ENCODE results near the gene PPP2R1A. TPM values are rescaled to one million over a fixed set of nuclear protein-coding genes. Genes with fewer than 3 reads are reported as not detected.

Gene PPP2R1A
- total RNA-seq, 1 donor from 2014 or later, result 332 TPM

DNA sequence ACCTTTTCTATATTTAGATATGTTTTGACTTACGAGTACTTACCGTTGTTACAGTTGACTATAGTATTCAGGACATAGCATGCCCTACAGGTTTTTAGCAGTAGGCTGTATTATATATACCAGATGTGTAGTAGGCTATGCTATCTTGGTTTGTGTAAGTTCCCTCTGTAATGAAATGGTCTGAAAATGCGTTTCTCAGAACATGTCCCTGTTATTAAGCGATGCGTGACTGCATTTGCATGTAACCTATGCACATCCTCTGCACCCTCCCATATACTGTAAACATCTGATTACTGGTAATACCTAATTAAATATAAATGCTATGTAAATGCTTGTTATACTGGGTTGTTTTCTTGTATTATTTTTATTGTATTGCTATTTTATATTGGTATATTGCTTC is 86.1 kb downstream of the PPP2R1A start:
- Histone ChIP-seq H3K27ac (ENCODE audit: low read depth, low read length) (no peak overlapping the region), H3K79me2 (ENCODE audit: insufficient read depth, low read length) (peaks cover 97% of the 10 kb centered on the region), H4K20me1 (ENCODE audit: insufficient read depth, low read length) (peaks cover 37% of the 10 kb centered on the region), H3K36me3 (ENCODE audit: insufficient read depth, low read length) (no peaks in the 10 kb centered on the region), H3K4me2 (ENCODE audit: low read length) (no peak overlapping the region), H3K4me1 (ENCODE audit: insufficient read depth, low read length) (no peaks in the 10 kb centered on the region), H3K27me3 (ENCODE audit: insufficient read depth, low read length) (no peaks in the 10 kb centered on the region), H3K9ac (ENCODE audit: low read length) (no peak overlapping the region), H2AFZ (ENCODE audit: low read depth, low read length) (no peak overlapping the region), H3K9me3 (ENCODE audit: insufficient read depth, low read depth, low read length) (peaks cover 5% of the 10 kb centered on the region), H3K4me3 (ENCODE audit: insufficient read depth, low read depth, low read length) (no peak overlapping the region)
- Mint-ChIP-seq H3K4me1 (ENCODE audit: low read depth, unreplicated experiment) (peaks cover 11% of the 10 kb centered on the region), H3K36me3 (ENCODE audit: low read depth, unreplicated experiment) (peaks cover 31% of the 10 kb centered on the region), H3K9me3 (ENCODE audit: unreplicated experiment) (peaks cover 12% of the 10 kb centered on the region), H3K4me3 (ENCODE audit: unreplicated experiment) (no peak overlapping the region), H3K27me3 (ENCODE audit: low read depth, unreplicated experiment) (no peaks in the 10 kb centered on the region), H3K27ac (ENCODE audit: unreplicated experiment) (no peak overlapping the region)
- no peak for TF ChIP-seq EZH2 (IDR thresholded peaks at IDR 0.05; ENCODE audit: insufficient read depth, low read length)
- TF ChIP-seq, protein P1, sequence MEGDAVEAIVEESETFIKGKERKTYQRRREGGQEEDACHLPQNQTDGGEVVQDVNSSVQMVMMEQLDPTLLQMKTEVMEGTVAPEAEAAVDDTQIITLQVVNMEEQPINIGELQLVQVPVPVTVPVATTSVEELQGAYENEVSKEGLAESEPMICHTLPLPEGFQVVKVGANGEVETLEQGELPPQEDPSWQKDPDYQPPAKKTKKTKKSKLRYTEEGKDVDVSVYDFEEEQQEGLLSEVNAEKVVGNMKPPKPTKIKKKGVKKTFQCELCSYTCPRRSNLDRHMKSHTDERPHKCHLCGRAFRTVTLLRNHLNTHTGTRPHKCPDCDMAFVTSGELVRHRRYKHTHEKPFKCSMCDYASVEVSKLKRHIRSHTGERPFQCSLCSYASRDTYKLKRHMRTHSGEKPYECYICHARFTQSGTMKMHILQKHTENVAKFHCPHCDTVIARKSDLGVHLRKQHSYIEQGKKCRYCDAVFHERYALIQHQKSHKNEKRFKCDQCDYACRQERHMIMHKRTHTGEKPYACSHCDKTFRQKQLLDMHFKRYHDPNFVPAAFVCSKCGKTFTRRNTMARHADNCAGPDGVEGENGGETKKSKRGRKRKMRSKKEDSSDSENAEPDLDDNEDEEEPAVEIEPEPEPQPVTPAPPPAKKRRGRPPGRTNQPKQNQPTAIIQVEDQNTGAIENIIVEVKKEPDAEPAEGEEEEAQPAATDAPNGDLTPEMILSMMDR (IDR thresholded peaks at IDR 0.05; ENCODE audit: insufficient read depth, low read depth, low read length), result no peak
- FAIRE-seq (no peak), DNase-seq (ENCODE audit: low read depth) (no peak)

DNA sequence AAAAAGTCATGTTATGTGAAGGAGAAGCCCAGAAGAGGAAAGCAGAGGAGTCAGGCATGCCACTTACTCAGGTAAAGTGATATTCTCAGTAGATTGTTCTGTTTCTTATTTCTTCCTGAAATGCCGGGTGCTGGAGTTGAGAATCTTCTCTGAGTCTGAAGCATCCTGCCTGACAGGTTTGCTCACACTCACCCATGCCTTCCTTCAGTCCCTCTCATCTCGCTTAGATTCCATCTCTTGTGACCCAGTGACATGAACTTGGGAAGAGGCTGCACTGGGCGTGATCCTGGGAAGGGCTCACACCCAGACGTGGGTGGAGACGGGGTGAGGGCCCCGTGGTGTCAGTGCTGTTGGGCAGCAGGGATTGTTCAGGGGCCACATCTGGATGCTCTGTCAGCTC is 87.6 kb downstream of the PPP2R1A start:
- DNase-seq (ENCODE audit: low read depth) (no peak), FAIRE-seq (no peak)
- H3K27me3 ChIP-seq (ENCODE audit: insufficient read depth, low read length), result no peaks in the 10 kb centered on the region
- no peak overlapping the region for H2AFZ ChIP-seq (ENCODE audit: low read depth, low read length)
- Mint-ChIP-seq H3K9me3 (ENCODE audit: unreplicated experiment) (peaks cover 9% of the 10 kb centered on the region), H3K27ac (ENCODE audit: unreplicated experiment) (no peak overlapping the region), H3K4me1 (ENCODE audit: low read depth, unreplicated experiment) (peaks cover 5% of the 10 kb centered on the region), H3K27me3 (ENCODE audit: low read depth, unreplicated experiment) (no peaks in the 10 kb centered on the region), H3K4me3 (ENCODE audit: unreplicated experiment) (no peak overlapping the region), H3K36me3 (ENCODE audit: low read depth, unreplicated experiment) (peaks cover 32% of the 10 kb centered on the region)
- H3K27ac ChIP-seq (ENCODE audit: low read depth, low read length), result no peak overlapping the region
- no peaks in the 10 kb centered on the region for H3K36me3 ChIP-seq (ENCODE audit: insufficient read depth, low read length)
- TF ChIP-seq EZH2 (IDR thresholded peaks at IDR 0.05; ENCODE audit: insufficient read depth, low read length), result no peak
- TF ChIP-seq, protein P1 (IDR thresholded peaks at IDR 0.05; ENCODE audit: insufficient read depth, low read depth, low read length), result no peak
- H3K4me3 ChIP-seq (ENCODE audit: insufficient read depth, low read depth, low read length), result no peak overlapping the region
- no peak overlapping the region for H3K4me2 ChIP-seq (ENCODE audit: low read length)
- peaks cover 38% of the 10 kb centered on the region for H4K20me1 ChIP-seq (ENCODE audit: insufficient read depth, low read length)
- peaks cover 94% of the 10 kb centered on the region for H3K79me2 ChIP-seq (ENCODE audit: insufficient read depth, low read length)
- H3K9ac ChIP-seq (ENCODE audit: low read length), result no peak overlapping the region
- H3K9me3 ChIP-seq (ENCODE audit: insufficient read depth, low read depth, low read length), result peaks cover 5% of the 10 kb centered on the region
- no peaks in the 10 kb centered on the region for H3K4me1 ChIP-seq (ENCODE audit: insufficient read depth, low read length)

Small RNA genes lying within 50 kb of the gene (microRNA-seq; reads per million reads assigned to microRNA genes)
- gene MIR6801, result 0.82 reads per million

Other genes with a start within 250 kb of the PPP2R1A start
- 8.6 and 9.5 TPM in 2 replicates for gene ZNF350, start 203.2 kb upstream of the PPP2R1A start, total RNA-seq
- gene ZNF615, start 181.8 kb upstream of the PPP2R1A start, total RNA-seq, result 4.7 and 5.8 TPM in 2 replicates
- gene ZNF614, start 161.7 kb upstream of the PPP2R1A start, total RNA-seq, result 9.9 and 11.4 TPM in 2 replicates
- gene ZNF432, start 141.2 kb upstream of the PPP2R1A start, total RNA-seq, result 17.7 and 22.9 TPM in 2 replicates
- gene ZNF841, start 94.3 kb upstream of the PPP2R1A start, total RNA-seq, result 37.8 and 38.0 TPM in 2 replicates
- 13.1 and 14.7 TPM in 2 replicates for gene ZNF616, start 50.1 kb upstream of the PPP2R1A start, total RNA-seq
- 6.9 and 7.5 TPM in 2 replicates for gene ZNF836, start 18.4 kb upstream of the PPP2R1A start, total RNA-seq
- gene ZNF766, start 79.5 kb downstream of the PPP2R1A start, total RNA-seq, result 13.2 and 16.5 TPM in 2 replicates
- 8.8 and 12.6 TPM in 2 replicates for gene ZNF480, start 107.1 kb downstream of the PPP2R1A start, total RNA-seq
- 5.7 and 5.8 TPM in 2 replicates for gene ZNF610, start 146.2 kb downstream of the PPP2R1A start, total RNA-seq
- 8.3 and 11.0 TPM in 2 replicates for gene ZNF880, start 179.9 kb downstream of the PPP2R1A start, total RNA-seq
- 7.5 and 8.1 TPM in 2 replicates for gene ZNF528, start 207.8 kb downstream of the PPP2R1A start, total RNA-seq
- gene ZNF534, start 239.1 kb downstream of the PPP2R1A start, total RNA-seq, result not detected in 2 replicates

Data from astrocyte (in vitro differentiated cells and primary cell).